ENCODE data around the gene MAP2K6.

MAP2K6 gene

GRCh38 chr17:69427486-69428197 lies 13.1 kb downstream of the MAP2K6 start:
- DNase-seq, result no peak

DNA sequence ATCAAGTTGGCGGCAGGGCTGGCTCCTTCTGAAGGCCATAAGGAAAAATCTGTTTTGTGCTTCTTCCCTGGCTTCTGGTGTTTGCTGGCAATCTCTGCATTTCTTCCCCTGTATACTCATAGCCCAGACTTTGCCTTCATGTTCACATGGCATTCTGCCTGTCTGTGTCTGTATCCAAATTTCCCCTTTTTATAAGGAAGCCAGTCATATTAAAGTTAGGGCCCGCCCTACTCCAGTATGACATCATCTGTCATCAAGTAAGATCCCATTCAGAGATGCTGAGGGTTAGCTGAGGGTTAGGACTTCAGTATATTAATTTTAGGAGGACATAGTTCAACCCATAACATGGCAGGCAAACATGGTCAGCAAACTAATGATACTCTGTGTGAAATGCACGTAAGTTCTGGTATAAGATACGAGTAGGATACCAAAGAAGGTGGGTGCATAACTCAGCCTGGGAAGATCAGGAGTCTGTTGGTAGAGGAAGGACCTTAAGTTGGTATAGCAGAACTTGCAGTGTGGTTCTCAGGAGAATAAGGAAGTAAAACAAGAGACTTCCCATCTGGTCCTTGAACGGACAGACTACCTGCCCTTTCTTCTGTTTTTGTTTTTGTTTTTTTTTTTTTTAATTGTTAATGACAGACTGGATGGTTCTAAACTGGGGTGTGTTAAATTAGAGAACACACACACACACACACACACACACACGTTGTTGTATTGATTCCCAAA lies 13.9 kb downstream of the MAP2K6 start:
- no peak for DNase-seq

DNA sequence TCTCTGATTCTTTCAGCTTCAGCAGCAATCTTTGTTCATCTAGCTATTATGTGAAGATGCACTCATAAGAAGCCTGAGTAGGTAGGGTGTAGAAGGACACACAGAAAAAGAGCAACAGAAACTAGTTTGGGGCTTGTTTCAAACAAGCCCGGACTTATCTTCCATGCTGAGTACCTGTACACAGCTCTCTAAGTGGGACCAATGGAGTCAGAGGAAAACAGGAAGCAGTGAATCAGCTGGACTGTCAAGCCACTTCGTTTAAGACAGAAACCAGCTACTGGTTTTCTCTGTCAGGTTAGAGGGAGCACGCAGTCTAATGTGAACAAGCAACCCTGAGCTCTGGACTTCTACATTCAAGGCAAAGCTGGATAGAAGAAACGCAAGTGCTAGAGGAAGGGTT lies 16.0 kb downstream of the MAP2K6 start:
- no peak for DNase-seq

DNA sequence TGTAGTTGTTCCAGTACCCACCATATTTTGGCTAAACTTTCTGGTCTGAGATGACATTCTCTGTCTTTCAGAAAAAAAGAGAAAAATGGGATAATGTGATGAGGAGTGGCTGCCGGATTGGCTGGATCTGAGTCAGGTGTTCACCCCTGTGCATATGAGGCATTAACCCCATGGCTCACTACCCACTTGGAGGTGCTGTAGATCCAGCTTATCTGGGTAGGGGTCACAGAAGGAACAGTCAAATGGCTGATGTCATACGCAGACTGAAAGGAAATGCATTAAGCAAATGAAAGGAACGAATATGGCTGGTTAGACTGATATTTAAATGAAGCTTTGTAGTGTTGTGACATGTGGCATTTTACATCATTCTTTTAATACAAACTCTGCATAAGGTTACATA lies 17.3 kb downstream of the MAP2K6 start:
- no peak for DNase-seq

DNA sequence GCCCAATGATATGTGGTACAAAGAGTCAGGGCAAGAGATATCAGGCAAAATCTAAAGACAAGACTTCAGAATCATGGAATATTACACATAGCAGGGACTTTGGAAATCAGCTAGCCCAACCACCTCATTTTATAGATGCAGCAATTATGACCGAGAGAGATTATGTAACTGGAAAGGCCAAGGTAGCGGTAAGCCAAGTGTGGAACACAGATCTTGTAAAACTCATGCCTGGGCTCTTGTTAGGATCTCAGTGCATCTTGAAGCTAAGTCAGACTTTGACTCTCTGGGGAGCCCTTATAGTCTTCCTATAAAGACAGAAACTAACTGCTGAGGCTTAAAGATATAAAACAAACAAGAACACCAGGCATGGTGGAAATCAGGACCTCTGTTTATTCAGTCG lies 18.6 kb downstream of the MAP2K6 start:
- no peak for DNase-seq

DNA sequence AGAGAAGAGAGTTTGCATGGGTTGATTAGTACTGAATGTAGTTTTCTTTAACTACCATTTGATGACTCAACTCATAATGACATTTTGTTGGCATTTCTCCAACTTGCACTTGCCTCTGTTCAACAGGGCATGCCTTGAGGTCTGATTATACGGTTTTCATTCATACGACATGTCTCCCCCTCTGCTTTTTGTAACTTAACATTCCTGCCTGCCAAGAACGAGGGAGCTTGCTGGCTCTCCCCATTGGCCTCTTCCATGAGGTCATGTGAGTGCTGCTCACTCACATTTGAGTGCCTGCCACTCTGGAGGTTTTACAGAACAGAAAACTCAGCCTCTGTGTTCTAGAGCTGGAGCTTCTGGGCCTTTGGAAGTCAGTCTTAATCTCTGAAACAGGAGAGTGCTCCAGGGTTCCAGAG lies 19.7 kb downstream of the MAP2K6 start:
- no peak for DNase-seq

DNA sequence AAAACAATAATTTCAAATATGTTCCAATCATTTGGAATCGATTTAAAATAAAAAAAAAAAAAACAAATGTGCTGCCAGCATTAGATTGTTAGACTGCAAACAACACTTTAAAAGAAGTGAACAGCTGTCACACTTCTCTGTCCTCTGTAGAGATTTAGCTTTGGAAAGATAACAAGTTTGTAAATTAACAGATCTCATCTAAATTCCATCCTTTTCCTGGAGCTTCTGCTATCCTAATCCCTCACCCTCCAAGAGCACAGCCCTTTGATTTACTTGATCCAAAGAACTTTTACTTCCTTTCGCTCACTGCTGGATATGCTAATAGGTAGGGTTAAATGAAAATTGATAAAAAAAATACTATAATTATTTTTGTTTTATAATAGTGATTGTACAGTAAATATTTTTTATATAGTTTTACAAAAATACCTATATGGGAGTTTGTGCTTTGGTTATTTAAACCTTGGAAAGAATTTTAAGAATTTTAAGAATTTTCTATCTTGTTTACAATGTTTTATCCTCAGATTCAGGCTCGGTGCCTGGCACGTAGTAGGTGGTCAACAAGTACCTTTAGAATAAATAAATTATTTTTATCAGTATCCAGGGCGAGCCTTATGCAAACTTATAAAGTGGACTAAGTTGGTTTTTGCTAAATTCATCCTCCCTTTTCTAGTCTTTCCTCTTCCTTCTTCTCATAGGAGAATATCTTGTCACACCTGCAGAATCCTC lies 21.6 kb downstream of the MAP2K6 start:
- no peak for DNase-seq

- no peak for DNase-seq
These were observed 23.0 kb downstream of the MAP2K6 start for GRCh38 chr17:69437475-69437874.

DNA sequence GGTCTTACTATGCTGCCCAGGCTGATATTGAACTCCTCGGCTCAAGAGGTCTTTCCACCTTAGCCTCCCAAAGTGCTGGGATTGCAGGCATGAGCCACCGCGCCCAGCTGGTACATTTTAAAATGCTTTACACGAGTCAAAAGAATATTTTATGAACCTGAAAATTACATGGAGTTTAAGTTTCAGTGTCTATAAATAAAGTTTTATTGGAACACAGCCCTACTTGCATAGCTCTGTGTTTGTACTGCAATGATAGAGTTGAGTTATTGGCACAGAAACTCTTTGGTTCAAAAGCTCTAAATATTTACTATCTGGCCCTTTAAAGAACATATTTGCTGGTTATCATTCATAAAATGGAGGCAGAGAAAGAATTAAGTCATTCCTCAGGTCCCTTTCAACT lies 24.3 kb downstream of the MAP2K6 start:
- DNase-seq, result no peak

- no peak for DNase-seq
These were observed 26.7 kb downstream of the MAP2K6 start for GRCh38 chr17:69441179-69441578.

- DNase-seq, result no peak
These were observed 28.6 kb downstream of the MAP2K6 start for GRCh38 chr17:69443138-69443537.

DNA sequence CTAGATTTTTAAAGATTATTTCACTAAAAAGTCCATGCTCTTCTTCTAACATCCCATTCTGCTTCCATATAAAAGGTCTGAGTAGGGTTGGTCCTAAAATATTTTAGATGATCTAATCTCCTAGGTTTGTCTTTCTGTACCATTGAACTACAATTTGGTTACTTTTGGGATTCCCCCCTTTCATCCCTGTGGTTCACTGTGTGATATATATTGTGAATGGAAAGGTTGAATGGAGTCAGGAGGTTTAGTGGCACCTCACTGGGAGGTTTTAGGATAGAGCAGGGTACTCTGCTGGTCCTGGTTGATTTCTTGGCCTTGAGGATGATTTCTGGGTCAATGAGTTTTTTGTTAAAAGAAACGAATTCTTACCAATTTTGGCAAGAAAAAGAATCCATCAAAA lies 29.5 kb downstream of the MAP2K6 start:
- no peak for DNase-seq

DNA sequence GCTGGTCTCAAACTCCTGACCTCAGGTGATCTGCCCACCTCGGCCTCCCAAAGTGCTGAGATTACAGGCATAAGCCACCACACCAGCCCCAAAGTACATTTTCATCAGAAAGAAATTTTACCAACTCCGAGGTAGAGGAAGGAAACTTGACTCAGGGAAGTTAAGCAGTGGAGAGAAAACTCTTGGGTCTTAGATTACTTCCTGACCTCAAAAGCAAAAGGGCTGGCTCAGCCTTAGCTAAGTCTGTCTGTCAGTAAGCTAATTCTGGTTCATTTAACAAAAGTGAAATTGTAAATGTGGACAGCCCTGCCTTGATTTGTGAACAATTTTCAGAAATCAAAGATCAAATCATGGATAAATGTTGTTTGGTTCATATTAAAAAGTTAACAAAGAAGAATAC lies 30.6 kb downstream of the MAP2K6 start:
- DNase-seq, result no peak

GRCh38 chr17:69447726-69448125 lies 33.2 kb downstream of the MAP2K6 start:
- no peak for DNase-seq

GRCh38 chr17:69448431-69449102 lies 34.1 kb downstream of the MAP2K6 start:
- DNase-seq, result no peak

DNA sequence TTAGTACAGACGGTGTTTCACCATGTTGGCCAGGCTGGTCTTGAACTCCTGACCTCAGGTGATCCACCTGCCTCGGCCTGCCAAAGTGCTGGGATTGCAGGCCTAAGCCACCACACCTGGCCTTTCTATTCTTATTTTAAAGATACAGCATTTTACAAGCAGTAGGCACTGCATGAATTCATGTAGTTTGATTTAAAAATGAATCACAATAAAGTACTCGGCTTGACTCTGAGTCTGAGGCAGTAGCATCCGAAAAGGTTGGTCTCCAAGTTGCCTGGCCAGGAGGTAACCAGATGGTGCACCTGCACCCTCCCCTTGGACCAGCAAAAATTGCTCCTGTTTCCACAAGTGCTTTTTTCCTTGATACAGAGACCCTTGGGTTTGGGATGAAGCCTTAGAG lies 35.6 kb downstream of the MAP2K6 start:
- no peak for DNase-seq

DNA sequence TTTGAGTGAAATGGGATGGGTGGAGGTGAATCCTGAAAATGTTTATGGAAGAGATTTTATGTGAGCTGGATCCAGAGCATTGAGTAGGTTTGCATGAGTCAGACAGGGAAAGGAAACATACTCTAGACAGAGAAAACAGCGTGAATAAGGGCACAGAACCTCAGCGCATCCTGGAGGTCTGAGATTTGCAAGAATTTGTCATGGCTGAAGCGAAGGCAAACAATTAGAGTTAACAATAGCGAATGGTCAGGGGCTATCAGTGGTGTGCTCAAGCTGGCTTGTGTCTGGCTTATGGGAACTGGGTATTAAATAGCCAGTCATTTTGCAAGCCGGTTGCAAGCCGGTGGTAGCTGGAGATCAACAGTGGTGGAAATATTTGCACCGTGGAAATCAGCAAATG lies 36.4 kb downstream of the MAP2K6 start:
- DNase-seq, result no peak

GRCh38 chr17:69451416-69452394 lies 37.2 kb downstream of the MAP2K6 start:
- DNase-seq, result no peak

DNA sequence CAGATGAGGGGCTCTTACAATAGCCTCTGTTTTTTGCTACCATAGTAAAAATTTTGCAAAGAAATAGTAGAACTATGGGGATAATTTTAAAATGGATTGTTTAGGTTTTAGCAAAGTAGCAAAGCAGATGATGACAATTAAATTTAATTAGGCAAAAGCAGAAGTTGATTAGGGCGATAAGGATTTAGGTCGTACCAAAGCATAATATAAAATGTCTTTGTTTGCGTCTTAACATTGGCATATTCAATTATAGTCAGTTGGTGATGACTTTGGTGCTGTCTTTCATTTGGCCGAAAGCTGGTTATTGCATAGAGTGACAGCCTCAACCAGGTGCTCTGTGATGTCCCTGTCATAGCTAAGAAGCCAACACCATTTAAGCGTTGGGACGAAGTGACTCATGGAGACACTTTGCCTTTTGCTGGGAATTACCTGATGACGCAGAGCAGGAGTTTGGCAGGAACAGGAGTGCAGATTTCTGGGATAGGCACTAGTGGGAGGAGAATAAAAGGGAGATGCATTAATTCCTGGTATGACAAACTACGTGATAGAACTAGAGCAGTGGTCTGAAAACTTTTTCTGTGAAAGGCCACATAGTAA lies 38.3 kb downstream of the MAP2K6 start:
- DNase-seq, result no peak

DNA sequence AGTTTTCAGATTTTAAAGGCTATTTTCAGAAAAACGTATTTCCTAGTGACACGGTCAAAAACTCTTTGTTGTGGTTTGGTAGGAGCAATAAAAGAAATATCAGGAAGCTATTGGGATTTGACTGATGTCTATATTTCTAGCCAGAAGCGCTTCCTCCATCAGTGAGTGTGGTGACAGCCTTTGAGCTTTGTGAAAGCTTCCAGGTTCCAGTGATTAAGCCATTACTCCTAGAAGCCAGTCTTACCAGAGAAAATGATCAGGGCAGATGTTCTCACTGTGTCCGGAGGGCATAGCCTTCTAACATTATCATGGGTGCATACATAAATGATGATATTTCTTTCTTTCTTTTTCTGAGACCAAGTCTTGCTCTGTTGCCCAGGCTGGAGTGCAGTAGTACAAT lies 39.6 kb downstream of the MAP2K6 start:
- DNase-seq, result no peak

- DNase-seq, result no peak
These were observed 40.5 kb downstream of the MAP2K6 start for GRCh38 chr17:69455040-69455439.

DNA sequence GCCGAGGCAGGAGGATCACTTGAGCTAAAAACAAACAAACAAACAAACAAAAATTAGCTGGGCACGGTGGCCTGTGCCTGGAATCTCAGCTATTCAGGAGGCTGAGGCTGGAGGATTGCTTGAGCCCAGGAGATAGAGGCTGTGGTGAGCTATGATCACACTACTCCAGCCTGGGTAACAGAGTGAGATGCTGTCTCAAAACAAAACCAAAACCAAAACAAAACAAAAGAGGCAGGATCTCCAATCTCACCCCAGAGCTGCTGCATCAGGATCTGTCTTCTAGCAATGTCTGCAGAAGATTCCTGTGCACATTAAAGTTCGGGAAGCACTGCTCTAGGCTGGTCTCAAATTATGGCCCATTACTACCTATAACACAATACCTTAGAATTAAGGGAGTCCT lies 43.1 kb downstream of the MAP2K6 start:
- DNase-seq, result no peak
